Lower leg skin (tissue), 3 donors: ENCODE measurements around the gene PAK4.

Experiments
- CTCF ChIP-seq, 3 donors: fragments of 450-650 bp; IDR thresholded peaks; one replicate each; pipeline ENCODE4 v1.5.1; 2016; ENCODE audit warnings: antibody characterized with exemption in 3 of 3, mild to moderate bottlenecking in 3 of 3, moderate library complexity in 2 of 3
- POLR2A ChIP-seq, 2 donors: fragments of 450-650 bp; IDR thresholded peaks; one replicate each; pipeline ENCODE4 v1.6.1; 2016 to 2017; ENCODE audit warnings: antibody characterized with exemption in 2 of 2, mild to moderate bottlenecking in 1 of 2, moderate library complexity in 1 of 2

GRCh38 chr19:39175564-39175963 is 50.0 kb downstream of the PAK4 start:
- TF ChIP-seq CTCF (IDR thresholded peaks at IDR 0.05), result no peak
- no peak for TF ChIP-seq POLR2A (IDR thresholded peaks at IDR 0.05)
